GM18502 (cell line): ENCODE results near the gene EML6.

Experiments used
- ATAC-seq: cut with Tn5 transposase; IDR thresholded peaks from one replicate; pipeline ENCODE4 v1.9.1; 2021; ENCODE audit warnings: mild to moderate bottlenecking; ENCODE audit not compliant: unreplicated experiment, poor library complexity

Gene EML6

DNA sequence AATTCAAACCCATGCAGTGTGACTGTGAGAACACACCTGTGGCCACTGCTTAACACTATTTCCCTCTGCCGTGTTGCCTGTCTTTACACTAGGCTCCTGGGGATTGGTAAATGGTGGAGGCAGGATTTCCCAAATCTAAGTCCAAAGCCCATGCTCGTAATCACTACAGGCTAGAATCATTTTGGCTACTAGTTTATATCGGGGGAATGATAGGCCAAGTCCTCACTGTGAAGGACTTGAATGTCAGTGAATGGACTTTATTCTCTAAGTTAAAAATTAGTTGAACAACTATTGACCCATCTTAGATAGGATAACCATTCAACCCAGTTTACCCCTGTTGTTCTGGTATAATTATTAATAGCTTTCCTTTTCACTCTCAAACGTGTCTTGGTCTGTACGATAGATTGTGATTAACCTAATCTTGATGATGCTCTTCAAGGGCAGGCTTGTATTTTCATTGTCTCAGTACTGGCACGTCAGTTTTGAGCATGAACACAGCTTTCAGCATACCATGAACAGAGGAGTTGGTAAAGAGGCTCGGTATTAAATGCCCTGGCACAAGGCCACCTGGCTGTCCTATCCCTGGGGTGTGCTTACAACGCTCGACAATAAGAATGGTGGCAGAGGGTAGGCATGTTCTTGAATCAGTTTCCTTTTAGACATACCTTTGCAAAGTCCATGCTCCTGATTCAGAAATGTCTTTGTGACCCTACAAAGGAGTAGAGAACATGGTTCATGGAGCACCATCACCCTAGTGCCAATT lies 177.9 kb downstream of the EML6 start:
- ATAC-seq: no peak

DNA sequence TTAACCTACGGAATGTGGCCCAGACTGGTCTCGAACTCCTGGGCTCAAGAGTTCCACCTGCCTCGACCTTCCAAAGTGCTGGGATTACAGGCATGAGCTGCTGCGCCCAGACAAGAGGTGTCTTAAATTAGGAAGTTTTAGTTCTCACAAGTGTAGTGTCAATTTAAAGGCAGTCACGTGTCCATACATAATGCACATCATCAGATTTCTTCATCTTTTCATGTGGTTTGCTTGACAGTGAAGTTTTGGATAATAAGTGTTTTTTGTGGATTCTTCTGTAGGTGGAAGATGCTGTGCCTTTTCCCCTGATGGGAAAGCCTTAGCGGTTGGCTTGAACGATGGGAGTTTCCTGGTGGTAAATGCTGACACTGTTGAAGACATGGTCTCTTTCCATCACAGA lies 179.3 kb downstream of the EML6 start:
- no peak for ATAC-seq

DNA sequence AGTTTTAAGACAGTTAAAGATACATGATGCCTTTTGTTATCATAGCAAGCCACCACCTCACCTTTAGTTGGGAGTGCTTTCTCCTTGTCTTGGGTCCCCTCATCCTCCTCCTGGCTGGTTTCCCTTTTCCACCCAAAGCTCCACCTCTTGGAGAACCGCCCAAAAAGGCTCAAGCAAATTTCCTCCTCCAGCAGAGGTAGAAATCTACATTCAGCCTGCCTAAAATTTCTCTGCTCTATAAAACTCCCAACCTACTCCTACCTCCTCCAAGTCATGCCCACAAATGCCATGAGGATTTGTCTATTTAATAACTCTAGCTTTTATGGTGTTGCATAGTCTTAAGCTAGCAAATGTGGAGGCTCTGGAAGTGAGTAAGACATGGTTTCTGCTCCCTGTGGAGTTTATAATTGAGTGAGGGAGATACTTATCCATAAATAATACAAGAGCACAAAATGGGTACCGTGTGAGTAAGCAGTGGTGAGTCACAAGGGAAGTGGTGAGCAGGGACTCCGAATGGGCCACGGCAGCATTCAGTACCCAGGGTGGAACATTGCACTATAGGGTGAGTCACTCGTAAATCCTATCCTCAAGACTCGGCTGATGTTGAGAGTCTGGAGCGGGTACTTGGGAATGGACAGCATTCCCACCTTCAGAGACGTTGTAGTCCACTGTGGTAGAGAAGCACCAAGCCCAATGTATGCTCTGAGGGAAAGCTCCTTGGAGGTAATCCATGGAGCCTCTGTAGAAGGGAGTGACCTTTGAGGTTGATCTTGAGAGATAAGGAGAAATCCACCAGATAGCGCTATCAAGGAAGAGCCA lies 180.5 kb downstream of the EML6 start:
- no peak for ATAC-seq

- ATAC-seq: no peak
Measured at GRCh38 chr2:54904836-54905235, 181.4 kb downstream of the EML6 start.

DNA sequence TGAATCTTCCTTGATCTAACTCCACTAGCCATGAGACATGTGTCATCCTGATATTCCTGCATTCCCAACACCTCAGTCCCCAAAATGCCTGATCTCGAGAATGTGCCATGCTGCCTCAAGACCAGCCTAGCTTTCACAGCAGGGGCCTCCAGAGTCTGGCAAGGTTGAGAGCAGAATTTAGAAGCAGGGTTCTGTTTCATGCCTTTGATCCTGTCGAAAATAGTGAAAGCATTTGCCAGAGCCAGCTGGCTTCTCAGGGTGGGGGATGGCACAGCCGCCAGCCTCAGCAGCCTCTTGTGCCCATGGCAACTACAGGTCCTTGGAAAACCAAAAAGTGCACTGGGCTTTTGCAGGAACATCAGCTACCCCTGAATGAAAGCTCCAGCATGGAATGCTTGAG lies 183.3 kb downstream of the EML6 start:
- no peak for ATAC-seq

GRCh38 chr2:54907663-54908062 lies 184.2 kb downstream of the EML6 start:
- no peak for ATAC-seq

- ATAC-seq: no peak
Measured at GRCh38 chr2:54908591-54908990, 185.1 kb downstream of the EML6 start.

- ATAC-seq: no peak
Measured at GRCh38 chr2:54909001-54909400, 185.5 kb downstream of the EML6 start.

DNA sequence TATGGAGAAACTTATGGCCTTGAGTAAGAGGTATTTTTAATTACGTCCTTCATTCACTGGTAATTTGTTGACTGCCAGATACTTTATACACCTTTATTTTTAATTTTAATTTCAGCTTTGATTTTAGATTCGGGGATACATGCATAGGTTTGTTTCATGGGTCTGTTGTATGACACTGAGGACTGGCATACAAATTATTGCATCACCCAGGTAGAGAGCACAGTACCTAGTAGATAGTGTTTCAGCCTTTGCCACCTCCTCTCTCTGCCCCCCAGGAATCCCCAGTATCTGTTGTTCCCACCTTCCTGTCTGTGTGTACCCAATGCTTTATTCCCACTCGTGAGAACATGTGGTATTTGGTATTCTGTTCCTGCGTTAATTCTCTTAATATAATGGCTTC lies 188.8 kb downstream of the EML6 start:
- no peak for ATAC-seq

GRCh38 chr2:54912893-54913292 lies 189.4 kb downstream of the EML6 start:
- ATAC-seq: no peak

DNA sequence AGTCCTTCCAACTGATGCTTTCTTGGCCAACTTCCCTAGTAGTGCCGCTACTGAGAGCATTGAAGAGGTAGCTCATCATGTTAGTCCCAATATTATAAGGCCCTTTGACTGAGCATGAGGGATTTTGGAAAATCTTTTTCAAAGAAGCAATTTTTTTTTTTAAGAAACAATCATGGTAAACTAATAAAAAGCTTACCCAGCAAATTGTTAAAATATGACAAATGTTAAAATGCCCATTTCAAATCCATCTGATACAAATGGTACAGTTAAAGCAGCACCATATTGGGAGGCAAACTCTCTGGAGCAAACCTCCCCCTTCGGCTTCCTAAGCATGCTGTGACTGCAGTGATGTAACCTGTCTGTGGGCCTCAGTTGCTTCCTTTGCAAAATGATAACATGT lies 191.2 kb downstream of the EML6 start:
- no peak for ATAC-seq

DNA sequence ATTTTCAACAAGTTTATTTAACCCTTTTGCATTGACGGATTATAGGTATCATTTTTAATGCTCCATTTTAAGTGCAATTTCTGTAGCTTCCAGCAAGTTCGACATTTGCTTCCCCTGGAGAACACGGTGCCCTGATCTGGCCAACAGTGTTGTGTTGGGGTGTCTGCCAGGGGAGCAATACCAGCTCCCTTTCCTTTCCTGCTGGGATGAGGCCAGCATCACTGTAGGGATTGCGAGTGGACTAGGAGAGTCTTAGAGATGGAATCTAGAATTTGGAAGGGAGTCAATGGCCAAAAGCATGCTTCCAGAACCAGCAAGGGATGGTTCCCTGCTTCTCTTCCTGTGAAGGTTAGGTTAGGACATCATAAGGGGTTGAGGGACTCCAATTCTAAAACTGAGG lies 191.6 kb downstream of the EML6 start:
- ATAC-seq: no peak

- no peak for ATAC-seq
Measured at GRCh38 chr2:54916637-54917036, 193.2 kb downstream of the EML6 start.

DNA sequence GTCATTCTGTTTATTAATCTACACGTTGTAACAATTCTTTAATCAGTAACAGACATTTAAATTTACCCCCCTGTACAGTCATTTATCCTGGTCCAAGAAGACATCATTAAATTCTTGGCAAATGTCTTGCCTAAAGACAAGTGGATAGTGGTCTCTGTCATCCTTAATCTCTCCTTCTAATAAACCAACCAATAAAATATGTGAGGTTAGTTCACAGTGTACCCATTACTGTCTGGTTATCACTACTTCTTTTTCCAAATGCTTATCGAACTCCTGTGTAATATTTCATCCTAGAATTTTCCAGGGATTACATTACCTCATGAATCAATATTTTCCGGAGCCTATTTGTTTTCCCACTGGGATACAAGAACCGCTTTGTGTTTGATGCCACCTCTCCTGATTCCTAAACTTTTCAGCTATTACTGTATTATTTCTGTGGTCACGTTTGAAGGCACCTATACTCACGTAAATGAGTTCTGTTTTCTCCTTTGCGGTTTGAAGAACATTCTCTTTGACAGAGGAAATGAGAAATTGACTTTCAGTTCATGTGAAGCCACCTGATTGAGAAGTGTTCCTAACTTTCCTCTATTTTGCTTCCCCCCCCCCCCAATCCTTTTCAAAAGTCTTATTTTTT lies 195.3 kb downstream of the EML6 start:
- ATAC-seq: no peak

GRCh38 chr2:54920660-54921059 lies 197.2 kb downstream of the EML6 start:
- no peak for ATAC-seq

DNA sequence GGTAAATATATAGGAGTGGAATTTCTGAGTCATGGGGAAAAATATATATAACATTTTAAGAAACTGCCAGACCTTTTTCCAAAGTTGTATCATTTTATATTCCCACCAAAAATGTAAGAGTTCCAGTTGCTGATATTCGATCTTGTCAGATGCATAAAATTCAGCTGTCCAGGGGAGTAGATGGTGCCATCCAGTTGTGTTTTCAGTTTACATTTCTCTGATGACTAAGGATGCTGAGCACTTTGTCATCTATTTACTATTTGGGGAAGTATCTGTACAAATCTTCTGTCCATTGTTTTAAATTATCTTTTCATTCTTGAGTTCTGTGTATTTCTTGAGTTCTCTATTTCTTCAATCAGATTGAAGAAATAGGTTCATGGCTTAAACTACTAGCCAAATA lies 200.7 kb downstream of the EML6 start:
- ATAC-seq: no peak

GRCh38 chr2:54925022-54925421 lies 201.6 kb downstream of the EML6 start:
- no peak for ATAC-seq

DNA sequence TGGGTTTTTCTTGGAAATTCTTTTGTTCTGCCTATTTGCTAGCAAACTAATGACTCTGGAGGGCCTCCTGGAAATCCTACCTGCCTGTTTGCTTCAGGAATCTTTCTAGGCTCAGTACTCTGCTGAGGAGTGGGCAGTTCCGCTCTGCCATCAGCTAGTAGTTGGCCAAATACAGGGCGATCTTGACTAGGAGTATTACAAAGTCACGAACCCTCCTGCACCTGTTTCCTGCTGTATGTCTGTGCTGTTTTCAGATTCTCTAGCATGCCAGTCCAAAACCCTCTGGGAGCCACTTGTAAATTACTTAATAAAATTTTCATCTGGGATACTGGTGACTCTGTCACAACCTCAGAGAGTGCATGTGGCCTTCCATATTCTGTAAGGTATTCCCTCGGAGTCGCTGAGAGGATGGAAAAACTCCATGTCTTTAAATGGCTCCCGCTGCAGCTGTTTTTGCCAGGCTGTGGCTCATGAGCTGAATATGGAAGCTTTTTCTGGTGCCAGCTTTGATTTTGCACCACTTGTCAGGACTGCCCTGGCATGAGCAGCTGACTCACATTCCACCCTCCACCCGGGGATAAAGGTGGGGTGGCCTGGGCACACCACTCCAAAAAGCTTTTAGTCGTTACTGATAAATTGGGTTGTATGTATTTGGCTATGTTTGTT lies 203.8 kb downstream of the EML6 start:
- ATAC-seq: no peak

DNA sequence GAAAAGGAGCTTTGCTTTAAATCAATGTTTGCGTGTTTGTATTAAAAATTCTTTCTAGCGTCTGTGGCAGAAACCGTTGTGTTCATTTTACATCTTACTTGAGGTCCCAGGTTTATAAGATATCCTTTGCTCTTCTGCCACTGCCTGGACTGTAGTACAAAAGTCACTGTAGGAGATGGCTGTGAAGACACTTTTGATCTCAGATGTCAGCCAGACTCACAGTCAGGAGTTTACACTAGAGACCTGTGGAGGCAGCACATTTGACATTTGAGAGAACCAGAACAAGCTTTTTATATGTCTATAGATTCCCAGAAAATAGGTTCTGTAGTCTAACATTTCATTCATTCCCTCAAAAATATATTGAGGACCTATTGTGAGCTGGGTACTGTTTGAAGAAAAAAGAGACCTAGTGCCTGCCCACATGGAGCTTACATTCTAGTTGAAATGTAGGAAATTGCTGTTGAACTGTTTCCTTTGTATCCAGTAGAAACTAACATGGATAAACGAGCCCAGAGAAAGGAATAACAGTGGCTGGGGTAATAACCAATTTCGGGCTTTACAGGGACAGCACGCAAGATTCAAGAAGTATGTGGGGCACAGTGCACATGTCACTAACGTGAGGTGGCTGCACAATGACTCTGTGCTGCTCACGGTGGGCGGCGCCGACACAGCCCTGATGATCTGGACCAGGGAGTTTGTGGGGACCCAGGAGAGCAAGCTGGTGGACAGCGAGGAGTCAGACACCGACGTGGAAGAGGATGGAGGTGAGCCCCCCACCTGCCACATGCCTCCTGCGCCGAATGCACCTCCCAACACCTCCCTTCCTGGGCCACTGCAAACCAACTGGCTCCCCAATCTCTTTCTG lies 204.5 kb downstream of the EML6 start:
- no peak for ATAC-seq

DNA sequence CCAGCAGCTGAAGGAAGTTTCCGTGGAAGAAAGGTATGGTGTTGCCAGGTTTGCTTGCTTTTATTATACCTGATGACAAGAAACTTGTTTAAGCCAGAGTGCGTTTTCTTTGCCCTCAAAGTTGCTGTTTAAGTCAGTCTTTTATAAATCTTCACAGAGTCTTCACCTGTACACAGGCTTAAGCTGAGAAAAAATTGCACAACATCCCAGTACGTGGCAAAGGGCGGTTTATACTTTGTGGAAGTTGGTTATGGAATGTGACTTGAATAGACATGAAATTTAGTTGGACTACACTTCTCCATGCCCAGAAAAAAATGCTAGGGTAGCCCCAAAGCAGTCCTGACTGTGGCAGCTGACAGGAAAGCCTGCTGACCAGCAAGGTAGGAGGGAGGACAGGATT lies 205.3 kb downstream of the EML6 start:
- no peak for ATAC-seq
